SH-SY5Y (cell line): ENCODE measurements around the gene UBN1.

Source experiments
- GATA2 ChIP-seq: IDR thresholded peaks from 2 replicates; pipeline ENCODE4 v1.6.1; 2011; ENCODE audit warnings: mild to moderate bottlenecking, low read depth, low read length
- GATA3 ChIP-seq: IDR thresholded peaks from 2 replicates; pipeline ENCODE4 v1.6.1; 2011; ENCODE audit warnings: low read depth, mild to moderate bottlenecking, low read length, moderate library complexity

DNA sequence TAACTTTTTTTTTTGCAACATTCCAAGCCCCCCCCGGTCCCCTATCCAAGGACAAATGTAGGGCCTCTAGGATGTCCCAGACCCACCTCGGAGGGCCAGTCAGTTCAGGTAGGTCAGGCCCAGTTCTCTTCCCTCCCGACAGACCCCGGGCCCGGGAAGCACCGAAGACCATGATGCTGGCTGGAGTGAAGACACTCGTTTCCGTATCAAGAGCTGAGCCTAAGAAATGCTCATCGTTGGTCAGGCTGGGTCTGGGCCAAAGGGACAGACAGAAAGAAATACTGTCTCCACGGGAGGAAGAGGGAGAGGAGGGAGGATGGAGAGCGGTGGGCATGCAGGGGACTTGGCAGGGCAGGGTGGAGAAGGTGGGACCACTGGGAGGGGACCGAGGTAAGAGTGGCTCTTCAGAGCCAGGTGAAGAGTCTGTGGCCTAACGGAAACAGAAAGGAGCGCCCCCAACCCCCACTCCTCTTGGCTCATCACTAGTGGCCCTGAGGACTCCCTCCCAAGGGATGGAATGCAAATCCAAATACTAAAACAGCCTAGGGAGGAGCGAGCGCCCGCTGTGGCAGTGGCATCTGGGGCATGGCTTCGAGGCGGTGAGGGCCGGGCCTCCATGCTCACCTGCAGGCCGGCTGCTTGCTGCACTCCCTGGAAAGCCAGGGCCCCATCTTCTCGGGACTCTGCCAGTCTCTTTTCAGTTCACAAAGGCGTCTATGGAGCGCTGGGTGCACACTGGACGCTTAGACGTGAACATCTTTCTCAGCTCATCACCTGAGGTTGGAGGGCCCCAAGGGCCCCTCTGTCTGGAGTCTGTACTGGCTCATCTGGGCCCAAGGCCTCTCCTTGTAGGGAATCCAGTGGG lies 43.2 kb upstream of the UBN1 start:
- TF ChIP-seq GATA3 (no peak), GATA2 (no peak)
